GM18526 (cell line): ENCODE results near the gene ZNF532.

Experiments used
- POLR2A ChIP-seq: IDR thresholded peaks from 3 replicates; pipeline ENCODE4 v1.6.1; 2011; ENCODE audit not compliant: insufficient read length; ENCODE audit errors: extremely low read depth

ZNF532 gene

DNA sequence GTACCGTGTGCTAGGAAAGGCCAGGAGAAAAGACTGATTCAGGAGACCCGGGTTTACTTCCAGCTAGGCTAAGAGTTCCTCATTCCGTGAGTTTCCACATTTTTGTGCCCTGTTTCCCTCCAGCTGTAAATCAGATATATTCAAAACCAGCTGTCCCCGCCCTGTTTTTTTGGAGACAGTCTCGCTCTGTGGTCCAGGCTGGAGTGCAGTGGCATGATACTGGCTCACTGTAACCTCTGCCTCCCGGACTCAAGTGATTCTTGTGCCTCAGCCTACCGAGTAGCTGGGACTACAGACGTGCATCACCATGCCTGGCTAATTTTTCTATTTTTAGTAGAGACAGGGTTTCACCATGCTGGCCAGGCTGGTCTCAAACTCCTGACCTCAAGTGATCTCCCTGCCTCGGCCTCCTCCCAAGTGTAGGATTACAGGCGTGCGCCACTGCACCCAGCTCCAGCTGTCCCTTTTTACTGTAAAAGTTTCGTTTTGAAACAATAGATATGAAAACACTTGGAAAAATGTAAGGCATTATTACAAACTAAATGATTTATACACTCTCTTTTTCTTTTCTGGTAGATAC, 162.2 kb downstream of the ZNF532 start:
- no peak for TF ChIP-seq POLR2A

DNA sequence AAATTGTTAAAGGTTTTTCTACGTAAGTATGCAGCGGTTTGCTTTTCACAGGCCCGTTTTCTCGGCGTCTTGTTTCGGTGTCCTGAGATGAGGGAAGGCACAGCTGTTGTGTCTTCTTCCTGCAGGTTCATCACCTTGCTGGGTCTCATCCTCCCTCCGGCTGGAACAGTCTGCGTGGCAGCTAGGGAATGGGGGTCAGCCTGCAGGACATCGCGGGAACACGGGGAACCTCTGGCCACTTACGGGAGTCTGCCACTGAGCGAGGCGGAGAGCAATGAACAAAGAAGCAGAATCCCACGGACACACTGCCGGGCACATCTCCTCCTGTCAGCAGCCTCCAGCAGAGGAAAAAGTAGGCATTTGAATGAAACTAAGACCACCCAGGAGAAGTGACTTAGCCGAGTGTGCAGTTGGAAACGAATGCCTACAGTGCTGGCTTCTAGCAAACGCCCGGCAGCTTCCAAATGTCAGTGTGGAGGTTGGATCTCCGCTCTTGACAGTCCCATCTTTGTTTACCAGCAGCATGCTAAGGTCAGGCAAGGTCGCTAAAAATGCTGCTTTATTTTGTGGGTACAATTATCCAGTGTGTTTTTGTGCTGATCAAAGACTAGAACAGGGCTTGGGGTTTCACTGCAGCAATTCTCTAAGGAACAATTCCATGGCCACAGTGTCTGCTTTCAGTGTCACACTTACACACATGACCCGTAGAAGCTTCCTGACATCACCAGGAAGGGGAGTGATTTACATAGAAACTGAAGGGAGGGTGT, 165.2 kb downstream of the ZNF532 start:
- no peak for TF ChIP-seq POLR2A

DNA sequence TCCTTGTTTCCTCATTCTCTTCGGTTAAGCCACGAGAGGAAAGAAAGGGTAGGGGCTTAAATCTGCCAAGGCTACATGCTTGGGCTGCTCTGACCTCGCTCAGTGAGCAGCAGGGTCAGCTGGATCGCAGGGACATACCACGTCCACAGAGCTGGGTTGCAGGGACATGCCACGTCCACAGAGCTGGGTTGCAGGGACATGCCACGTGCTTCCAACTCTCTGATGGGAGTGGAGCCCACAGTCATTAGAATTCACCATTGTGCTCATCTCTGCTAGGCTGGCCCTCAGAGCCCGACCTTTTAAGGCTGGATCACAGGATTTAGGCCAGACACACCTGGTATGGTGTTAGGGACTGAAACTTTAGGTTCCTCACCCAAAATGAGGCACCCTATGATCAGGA, 167.6 kb downstream of the ZNF532 start:
- TF ChIP-seq POLR2A, result no peak

DNA sequence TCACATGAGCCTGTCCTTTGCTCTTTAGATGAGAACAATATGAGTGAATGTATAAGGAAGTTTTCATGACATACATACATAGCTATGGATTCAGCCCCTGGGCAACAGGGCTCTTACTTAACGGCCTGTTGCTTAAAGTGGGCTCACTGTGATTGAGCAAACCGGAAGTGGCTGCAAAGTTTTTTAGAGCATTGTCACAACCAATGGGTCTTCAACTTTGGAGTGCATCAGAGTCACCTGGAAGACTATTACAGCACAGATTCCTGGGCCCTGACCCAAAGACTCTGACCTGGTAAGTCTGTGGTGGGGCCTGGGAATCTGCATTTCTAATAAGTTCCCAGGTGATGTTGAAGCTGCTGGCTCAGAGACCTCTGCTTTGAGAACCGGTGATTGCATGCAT, 168.7 kb downstream of the ZNF532 start:
- no peak for TF ChIP-seq POLR2A

DNA sequence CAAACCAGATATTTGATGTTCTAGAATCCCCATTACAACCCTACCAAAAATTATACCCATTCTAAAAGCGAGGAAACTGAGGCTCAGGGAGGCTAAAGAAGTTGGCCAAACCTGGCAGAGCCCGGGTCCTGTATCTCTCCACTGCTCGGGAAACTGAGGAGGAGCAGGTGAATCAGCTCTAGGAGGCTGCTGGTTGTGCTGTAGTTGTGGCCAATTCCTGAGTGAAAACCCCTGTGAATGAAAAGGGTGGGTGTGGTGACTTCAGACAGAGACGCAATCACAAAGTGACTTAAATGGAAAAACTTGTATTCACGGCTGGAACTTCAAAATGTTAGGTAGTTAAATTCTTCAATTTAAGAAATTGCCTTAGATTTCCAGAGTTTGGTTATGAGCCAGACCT, 169.3 kb downstream of the ZNF532 start:
- TF ChIP-seq POLR2A, result no peak

DNA sequence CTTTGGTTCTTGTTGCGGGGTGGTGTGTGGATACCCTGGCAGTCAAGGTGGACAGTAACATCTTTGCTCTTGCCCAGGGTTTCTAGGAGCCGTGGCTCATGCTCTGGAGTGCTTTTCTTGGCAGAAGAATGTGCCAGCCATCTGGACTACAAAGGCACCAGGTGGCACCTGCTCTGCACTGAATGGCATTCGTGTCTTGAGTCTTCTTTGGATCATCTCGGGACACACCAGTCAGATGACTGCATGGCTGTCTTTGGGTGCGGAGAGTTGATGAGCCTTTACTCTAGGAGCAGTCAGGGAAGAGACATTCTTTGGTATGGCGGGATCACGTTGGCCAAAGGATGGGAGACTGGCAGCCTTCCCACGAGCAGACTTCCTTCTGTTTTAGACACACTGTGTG, 170.9 kb downstream of the ZNF532 start:
- no peak for TF ChIP-seq POLR2A
